ENCODE results near the gene RET.

Gene RET

GRCh38 chr10:43065761-43066160 is 11.1 kb upstream of the RET start:
- TF ChIP-seq CTCF (IDR thresholded peaks at IDR 0.05; ENCODE audit: control insufficient read depth, insufficient read depth, low read depth, low read length, missing control alignments) = no peak
- DNase-seq (ENCODE audit: low read depth) = no peak
- H3K4me3 ChIP-seq (ENCODE audit: control insufficient read depth, low read depth, low read length) = no peak overlapping the region

- TF ChIP-seq CTCF (IDR thresholded peaks at IDR 0.05; ENCODE audit: control insufficient read depth, insufficient read depth, low read depth, low read length, missing control alignments) = no peak
- DNase-seq (ENCODE audit: low read depth) = no peak
- no peak overlapping the region for H3K4me3 ChIP-seq (ENCODE audit: control insufficient read depth, low read depth, low read length)
These were observed 10.4 kb upstream of the RET start for GRCh38 chr10:43066481-43066880.

GRCh38 chr10:43067391-43068135 is 9.3 kb upstream of the RET start:
- no peak overlapping the region for H3K4me3 ChIP-seq (ENCODE audit: control insufficient read depth, low read depth, low read length)
- TF ChIP-seq CTCF (IDR thresholded peaks at IDR 0.05; ENCODE audit: control insufficient read depth, insufficient read depth, low read depth, low read length, missing control alignments) = no peak
- DNase-seq (ENCODE audit: low read depth) = no peak

GRCh38 chr10:43068136-43068395 is 8.8 kb upstream of the RET start:
- no peak overlapping the region for H3K4me3 ChIP-seq (ENCODE audit: control insufficient read depth, low read depth, low read length)
- no peak for TF ChIP-seq CTCF (IDR thresholded peaks at IDR 0.05; ENCODE audit: control insufficient read depth, insufficient read depth, low read depth, low read length, missing control alignments)
- DNase-seq (ENCODE audit: low read depth) = no peak

GRCh38 chr10:43068471-43069210 is 8.2 kb upstream of the RET start:
- TF ChIP-seq CTCF (IDR thresholded peaks at IDR 0.05; ENCODE audit: control insufficient read depth, insufficient read depth, low read depth, low read length, missing control alignments) = no peak
- no peak for DNase-seq (ENCODE audit: low read depth)
- no peak overlapping the region for H3K4me3 ChIP-seq (ENCODE audit: control insufficient read depth, low read depth, low read length)

GRCh38 chr10:43069211-43069515 is 7.7 kb upstream of the RET start:
- DNase-seq (ENCODE audit: low read depth) = no peak

More at GRCh38 chr10:43069211-43069515, 7.7 kb upstream of the RET start:
- TF ChIP-seq CTCF (IDR thresholded peaks at IDR 0.05; ENCODE audit: control insufficient read depth, insufficient read depth, low read depth, low read length, missing control alignments) = no peak
- no peak overlapping the region for H3K4me3 ChIP-seq (ENCODE audit: control insufficient read depth, low read depth, low read length)

All from AG09309 (cell line).